NK-92 (cell line): Measurements from ENCODE around the gene CTDSPL.
A peak's percentile ranks its signal among the peaks of the same experiment; 100 is the strongest.

Experiments used
- DNase-seq: peaks from one replicate; lab custom pipeline; 2025; ENCODE audit not compliant: unreplicated experiment; lab: John Stamatoyannopoulos, UW

CTDSPL gene

GRCh38 chr3:37853691-37854413 is 7.8 kb upstream of the CTDSPL start:
- DNase-seq = no peak

GRCh38 chr3:37855363-37855970 is 6.2 kb upstream of the CTDSPL start:
- peak; percentile 23 for DNase-seq

- DNase-seq = no peak
Observed at GRCh38 chr3:37856381-37856780, 5.3 kb upstream of the CTDSPL start.

- DNase-seq = no peak
Observed at GRCh38 chr3:37858742-37859141, 2.9 kb upstream of the CTDSPL start.

- DNase-seq = no peak
Observed at GRCh38 chr3:37859354-37859753, 2.3 kb upstream of the CTDSPL start.

GRCh38 chr3:37859908-37860199 is 1.8 kb upstream of the CTDSPL start:
- DNase-seq = no peak

GRCh38 chr3:37862219-37862902 is 681 bp downstream of the CTDSPL start:
- DNase-seq = no peak

- no peak for DNase-seq
Observed at GRCh38 chr3:37862903-37863815, 1.5 kb downstream of the CTDSPL start.

- no peak for DNase-seq
Observed at GRCh38 chr3:37863949-37864822, 2.5 kb downstream of the CTDSPL start.

GRCh38 chr3:37864904-37865303 is 3.2 kb downstream of the CTDSPL start:
- no peak for DNase-seq

- DNase-seq = no peak
Observed at GRCh38 chr3:37867144-37867543, 5.5 kb downstream of the CTDSPL start.

- no peak for DNase-seq
Observed at GRCh38 chr3:37871858-37872257, 10.2 kb downstream of the CTDSPL start.

- DNase-seq = no peak
Observed at GRCh38 chr3:37872413-37873160, 10.9 kb downstream of the CTDSPL start.

GRCh38 chr3:37876279-37876678 is 14.6 kb downstream of the CTDSPL start:
- DNase-seq = no peak

- DNase-seq = no peak
Observed at GRCh38 chr3:37882711-37883110, 21.0 kb downstream of the CTDSPL start.

- DNase-seq = no peak
Observed at GRCh38 chr3:37885814-37886213, 24.1 kb downstream of the CTDSPL start.

- no peak for DNase-seq
Observed at GRCh38 chr3:37886395-37886794, 24.7 kb downstream of the CTDSPL start.

- DNase-seq = no peak
Observed at GRCh38 chr3:37887062-37887461, 25.4 kb downstream of the CTDSPL start.

GRCh38 chr3:37887824-37888223 is 26.1 kb downstream of the CTDSPL start:
- no peak for DNase-seq

GRCh38 chr3:37888421-37888820 is 26.7 kb downstream of the CTDSPL start:
- no peak for DNase-seq
